GM18519 (cell line): Measurements from ENCODE around the gene SLC39A10.
"Not testable (repeated sequence)": the region's sequence is repeated elsewhere in the genome, so short reads cannot be mapped to it uniquely, and the experiment has no call there.

Experiments used
- ATAC-seq: cut with Tn5 transposase; IDR thresholded peaks from one replicate; pipeline ENCODE4 v1.9.1; 2021; ENCODE audit warnings: mild to moderate bottlenecking, moderate library complexity; ENCODE audit not compliant: unreplicated experiment, low FRiP score

The SLC39A10 gene

DNA sequence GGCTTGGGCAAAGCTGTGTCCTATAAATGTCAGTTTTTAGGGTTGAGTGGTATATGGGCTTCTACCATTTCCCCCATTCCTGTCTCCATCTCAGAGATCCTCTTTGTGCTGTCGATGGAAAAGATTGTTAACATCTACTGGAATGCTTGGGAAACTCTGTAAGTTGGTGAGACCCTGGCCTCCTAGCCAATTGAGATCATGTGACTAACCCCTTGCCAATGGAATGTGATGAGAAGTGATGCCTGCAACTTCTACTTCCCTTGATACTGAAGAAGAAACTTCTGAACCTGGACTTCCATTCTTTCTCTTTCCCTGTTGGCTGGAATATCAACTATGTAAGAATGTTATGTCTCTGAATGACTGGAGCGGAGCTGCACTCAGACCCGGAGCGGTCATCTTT lies 14.5 kb downstream of the SLC39A10 start:
- no peak for ATAC-seq

DNA sequence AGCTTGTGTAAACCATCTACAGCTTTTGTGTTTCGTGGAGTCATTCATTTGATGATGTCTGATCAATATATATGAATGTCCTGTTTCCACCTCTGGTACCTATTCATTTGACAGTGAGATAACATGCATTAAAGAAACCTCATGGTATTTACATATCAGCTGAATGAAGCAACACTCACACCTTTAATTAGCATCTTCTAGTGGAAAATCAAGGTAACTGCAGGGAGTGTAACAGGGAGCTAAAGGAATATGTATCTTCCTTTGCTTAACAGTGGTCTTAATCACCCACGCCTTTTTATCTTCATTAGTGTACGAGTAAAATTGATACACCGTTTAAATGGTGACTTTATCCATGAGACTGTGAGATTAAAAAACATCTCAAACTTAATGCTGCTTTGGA lies 15.6 kb downstream of the SLC39A10 start:
- ATAC-seq = no peak

DNA sequence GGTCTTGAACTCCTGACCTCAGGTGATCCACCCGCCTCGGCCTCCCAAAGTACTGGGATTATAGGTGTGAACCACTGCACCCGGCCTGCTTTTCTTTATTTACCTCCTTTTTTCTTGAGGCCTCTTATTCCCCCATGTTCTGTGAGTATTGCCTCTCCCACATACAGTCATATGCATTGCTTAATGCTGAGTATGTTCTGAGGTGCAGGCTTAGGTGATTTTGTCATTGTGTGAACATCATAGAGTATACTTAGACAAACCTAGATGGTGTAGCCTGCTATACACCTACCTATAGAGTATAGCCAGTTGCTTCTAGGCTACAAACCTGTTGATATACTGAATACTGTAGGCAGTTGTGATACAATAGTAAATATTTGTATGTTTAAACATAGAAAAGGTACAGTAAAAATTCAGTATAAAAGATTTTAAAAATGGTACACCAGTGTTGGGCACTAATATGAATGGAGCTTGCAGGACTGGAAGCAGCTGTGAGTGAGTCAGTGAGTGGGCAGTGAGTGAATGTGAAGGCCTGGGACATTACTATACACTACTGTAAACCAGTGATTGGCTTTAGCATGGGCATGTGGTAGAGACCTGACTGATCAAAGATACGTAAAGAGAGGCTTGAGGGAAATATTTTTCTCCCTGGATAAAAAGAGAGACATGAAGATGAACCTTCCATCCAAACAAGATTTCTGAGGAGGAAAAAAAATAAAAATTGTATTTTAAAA lies 17.6 kb downstream of the SLC39A10 start:
- no peak for ATAC-seq

DNA sequence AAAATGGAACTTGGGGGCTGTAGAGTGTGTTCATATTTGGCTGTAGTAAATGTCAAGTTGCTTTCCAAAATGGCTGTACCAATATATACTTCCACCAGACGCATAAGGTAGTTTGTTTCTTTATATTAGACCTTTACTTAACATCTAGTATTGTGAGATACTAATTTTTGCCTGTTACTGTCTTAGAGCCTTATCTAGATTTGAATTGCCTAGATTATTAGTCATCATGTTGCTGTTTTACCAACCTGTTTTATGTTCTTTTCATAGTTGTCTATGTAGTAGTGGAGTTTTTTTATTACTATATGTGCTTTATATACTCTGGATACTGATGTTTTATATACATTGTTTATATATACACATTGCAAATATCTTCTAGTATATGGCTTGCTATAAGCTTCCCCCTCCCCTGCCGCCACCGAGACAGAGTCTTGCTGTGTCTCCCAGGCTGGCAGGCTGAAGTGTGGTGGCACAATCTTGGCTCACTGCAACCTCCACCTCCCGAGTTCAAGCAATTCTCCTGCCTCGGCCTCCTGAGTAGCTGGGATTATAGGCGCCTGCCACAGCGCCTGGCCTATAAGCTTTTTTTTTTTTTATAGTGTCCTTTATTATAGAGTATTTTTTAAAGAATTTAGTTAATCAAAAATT lies 18.9 kb downstream of the SLC39A10 start:
- no peak for ATAC-seq

DNA sequence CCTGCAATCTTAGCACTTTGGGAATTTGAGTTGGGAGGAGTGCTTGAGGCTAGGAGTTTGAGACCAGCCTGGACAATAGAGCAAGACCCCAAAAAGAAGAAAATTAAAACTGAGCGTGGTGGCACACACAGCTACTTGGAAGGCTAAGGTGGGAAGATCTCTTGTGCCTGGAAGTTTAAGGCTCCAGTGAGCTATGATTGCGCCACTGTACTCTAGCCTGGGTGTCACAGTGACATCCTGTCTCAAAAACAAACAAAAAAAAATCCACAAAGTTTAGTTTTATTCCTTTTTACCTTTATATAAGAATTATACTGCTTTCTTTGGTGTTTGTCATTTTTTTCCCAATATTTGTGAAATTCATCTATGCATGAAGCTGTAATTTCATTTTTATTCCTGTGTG lies 20.3 kb downstream of the SLC39A10 start:
- no peak for ATAC-seq

DNA sequence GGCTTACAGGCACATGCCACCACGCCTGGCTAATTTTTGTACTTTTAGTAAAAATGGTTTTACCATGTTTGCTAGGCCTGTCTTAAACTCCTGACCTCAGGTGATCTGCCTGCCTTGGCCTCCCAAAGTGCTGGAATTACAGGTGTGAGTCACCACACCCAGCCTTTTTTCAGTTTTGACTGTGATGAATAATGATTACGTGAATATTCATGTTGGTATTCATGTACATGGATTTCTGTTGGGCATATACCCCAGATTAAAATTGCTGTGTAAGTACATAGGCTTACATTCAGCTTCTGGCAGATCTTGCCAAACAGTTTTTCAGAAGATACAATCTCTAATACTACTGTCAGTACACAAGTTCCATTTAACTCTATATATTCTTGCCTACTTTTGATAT lies 20.9 kb downstream of the SLC39A10 start:
- no peak for ATAC-seq

DNA sequence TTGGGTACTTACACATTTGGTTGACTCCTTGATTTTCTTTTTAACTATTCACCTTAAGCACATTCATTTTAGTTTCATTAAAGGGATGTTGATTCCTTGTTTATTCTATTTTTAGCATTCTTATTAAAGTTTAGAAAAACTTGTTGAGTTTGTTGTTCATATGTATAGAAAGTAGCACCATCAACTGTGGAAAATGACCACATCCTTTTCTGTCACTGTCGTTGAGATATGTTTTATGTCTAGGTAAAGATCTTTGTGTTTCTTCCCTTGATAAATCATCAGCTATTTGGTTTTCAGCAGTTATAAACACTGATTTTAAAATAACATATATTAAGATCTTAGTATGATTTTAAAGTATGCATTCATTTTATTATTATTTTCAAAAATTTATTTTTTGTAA lies 25.1 kb downstream of the SLC39A10 start:
- ATAC-seq = no peak

DNA sequence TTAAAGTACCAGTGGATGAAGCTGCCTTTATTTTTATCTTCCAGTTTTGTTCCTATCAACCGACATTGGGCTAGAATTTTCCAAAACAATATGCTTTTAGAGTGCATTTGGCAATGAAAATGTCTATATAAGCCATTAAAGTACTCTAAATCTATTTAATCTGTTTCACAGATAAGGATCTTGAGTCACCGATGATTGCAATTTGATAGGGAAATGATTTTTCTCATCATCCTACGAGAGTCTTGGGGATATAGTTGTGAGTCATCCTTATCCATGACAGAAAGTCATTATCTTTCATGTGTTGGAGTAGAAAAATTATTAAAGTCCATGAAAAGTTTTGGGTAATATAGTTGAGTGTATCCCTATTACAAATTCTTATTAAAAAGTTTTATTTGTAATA lies 26.1 kb downstream of the SLC39A10 start:
- no peak for ATAC-seq

DNA sequence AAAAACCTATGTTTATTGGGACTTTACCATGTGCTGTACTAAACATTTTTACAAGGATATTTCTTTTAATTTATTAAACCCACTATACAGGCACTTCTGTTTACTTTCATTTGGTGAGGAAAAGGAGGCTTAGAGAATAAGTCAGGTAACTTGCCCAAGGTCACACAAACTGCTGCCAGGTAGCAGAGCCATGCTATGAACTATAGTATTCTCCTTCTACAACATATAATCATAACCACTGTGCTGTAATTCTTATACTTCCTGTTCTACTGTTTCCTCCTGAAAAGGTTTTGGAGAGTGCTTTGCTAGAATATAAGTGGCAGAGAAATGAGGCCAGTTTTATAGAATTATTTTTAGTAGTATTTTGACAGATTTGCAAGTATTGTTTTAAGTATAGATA lies 29.5 kb downstream of the SLC39A10 start:
- no peak for ATAC-seq

DNA sequence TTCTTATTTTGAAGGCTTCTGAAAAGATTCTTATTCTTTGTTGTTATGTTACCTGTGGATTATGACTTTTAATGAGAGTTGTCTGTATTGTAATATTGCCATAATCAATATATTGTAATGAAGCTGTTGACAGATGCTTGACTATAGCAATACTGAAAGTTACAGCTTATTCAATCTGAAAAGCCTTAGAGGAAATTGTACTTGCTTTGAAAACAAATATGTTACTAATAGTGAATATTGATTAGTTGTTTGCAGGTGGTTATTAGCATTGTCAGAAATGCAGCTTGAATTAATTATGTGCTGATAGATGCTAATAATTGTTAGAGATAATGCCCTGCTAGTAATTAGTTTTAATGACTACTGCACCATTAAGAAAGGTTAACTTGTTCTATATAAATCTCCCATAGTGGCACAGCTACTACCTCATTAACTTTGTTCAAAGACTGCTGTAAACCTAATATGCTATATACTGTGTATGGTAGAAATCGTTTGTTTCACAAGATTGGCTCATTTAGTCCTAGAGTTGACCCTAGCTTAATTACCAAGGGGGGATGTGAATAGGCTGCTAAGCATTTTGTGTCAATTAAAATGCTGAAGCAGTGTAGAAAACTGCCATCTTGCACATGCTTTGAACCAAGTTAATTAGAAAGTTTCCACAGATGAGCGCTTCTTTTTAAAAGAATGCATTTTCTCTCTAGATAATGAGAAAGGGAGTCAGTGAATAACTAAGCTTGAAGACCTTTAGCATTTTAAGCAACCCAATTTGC lies 30.5 kb downstream of the SLC39A10 start:
- ATAC-seq = no peak

DNA sequence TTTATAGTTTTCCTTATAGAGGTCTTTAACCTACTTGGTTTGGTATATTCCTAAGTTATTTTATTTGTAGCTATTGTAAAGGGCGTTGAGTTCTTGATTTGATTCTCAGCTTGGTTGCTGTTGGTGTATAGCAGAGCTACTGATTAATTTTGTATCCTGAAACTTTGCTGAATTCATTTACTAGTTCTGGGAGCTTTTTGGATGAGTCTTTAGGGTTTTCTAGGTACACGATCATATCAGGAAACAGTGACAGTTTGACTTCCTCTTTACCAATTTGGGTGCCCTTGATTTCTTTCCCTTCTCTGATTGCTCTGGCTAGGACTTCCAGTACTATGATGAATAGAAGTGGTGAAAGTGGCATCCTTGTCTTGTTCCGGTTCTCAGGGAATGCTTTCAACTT lies 35.5 kb downstream of the SLC39A10 start:
- ATAC-seq = not testable (repeated sequence)

DNA sequence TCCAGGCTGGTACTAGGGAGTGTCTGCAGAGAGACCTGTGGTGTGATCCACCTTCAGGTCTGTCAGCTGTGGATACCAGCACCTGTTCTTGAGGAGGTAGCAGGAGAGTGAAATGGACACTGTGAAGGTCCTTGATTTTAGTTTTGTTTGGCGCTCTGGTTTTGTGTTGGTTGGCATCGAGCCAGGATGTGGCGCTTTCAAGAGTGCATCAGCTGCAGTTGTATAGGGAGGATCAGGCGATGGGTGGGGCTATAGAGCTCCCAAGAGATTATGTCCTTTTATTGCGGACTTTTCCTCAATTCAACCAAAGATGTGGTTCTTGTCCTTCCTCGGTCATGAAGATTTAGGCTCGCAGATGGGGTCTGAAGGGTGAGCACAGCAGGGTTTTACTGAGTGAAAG lies 37.5 kb downstream of the SLC39A10 start:
- ATAC-seq = no peak

DNA sequence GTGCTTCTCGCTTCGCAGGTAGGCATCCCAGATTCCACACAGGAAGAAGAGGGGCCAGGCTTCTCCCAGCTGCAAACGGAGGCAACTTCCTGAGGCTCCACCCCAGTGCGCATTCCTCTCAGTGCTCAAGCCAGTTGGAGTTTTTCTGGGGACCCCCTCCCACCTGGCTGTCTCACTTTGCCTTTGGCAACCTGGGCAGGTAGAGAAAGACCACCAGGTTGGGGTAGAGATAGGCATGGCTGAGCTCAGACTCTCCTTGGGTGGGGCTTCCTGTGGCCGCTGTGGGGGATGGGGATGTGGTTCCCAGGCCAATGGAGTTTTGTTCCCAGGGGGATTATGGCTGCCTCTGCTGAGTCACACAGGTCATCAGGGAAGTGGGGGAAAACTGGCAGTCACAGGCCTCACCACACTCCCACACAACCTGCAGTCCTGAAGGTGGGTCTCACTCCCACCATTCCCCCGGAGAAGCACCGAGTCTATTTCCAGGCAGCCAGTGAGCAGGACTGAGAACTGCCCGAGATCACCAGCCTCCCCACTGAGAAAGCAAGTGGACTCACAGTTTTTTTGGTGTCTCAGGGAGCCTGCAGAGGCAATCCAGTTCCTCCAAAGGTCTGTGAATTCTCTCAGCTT lies 38.1 kb downstream of the SLC39A10 start:
- no peak for ATAC-seq

DNA sequence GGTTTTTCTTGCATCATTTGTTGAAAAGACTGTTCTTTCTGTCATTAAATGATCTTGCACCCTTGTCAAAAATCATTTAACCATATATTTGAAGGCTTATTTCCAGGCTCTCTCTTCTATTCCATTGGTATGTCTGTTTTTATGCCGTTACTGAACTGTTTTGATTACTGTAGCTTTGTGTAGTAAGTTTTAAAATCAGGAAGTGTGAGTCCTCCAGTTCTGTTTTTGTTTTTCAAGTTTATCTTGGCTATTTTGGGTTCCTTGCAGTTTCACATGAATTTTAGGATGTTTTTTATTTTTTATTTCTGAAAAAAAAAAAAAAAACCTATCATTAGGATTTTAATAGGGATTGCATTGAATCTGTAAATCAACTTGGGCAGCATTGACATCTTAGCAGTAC lies 39.0 kb downstream of the SLC39A10 start:
- ATAC-seq = no peak

DNA sequence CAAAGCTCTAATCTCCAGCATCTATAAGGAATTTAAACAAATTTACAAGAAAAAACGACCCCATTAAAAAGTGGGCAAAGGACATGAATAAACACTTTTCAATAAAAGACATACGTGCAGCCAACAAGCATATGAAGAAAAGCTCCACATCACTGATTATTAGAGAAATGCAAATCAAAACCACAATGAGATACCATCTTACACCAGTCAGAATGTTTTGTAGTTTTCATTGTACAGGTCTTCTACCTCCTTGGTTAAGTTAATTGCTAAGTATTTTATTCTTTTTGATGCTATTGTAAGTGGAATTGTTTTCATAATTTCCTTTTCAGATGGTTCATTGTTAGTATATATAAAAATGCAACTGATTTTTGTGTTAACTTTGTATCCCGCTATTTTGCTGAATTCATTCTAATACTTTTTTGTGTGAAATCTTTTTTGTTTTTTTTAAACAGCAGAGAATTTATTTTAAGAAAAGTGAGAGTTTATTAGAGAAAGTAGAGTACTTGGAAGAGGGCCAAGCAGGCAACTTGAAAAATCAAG lies 40.7 kb downstream of the SLC39A10 start:
- no peak for ATAC-seq

DNA sequence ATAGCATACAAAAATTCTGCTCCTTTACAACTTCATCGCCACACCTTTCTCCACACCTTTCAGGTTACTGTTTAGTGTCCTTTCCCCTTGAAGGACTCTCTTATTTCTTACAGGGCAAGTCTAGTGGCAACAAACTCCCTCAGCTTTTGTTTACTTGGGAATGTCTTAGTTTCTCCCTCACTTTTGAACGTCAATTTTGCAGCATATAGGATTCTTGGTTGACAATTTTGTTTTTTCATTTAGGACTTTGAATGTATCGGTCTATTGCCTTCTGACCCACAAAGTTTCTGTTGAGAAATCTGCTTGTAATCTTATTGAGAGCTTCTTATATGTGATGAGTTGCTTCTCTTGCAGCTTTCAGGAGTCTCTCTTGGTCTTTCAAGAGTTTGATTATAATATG lies 43.5 kb downstream of the SLC39A10 start:
- ATAC-seq = no peak

DNA sequence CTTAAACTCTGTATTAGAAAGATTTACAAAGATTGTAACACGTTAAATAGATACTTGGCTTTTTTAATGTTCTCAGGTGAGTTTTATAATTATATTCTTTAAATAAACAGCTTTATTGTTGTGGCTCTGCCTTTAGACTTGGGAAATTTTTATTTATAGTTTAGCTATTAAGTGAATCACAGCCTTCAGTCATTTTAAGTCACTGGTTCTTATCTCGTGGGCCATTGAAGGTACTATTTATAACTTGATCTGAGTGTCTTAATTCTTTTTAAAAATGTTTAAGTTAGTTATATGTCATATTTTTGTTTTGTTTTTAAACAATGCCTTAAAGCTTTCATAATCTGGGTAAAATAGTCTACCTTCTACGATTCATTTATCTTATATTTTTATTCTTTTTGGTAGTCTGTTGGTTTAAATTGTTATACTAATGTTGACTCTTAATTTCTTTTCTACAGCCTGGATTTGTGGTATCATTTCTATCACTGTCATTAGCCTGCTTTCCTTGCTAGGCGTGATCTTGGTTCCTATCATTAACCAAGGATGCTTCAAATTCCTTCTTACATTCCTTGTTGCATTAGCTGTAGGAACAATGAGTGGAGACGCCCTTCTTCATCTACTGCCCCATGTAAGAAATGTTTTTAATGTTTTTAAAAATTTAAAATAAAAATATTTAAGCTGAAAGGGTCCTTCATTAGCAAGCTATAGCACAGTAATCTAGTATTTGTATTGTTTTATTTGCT lies 49.3 kb downstream of the SLC39A10 start:
- ATAC-seq = no peak

DNA sequence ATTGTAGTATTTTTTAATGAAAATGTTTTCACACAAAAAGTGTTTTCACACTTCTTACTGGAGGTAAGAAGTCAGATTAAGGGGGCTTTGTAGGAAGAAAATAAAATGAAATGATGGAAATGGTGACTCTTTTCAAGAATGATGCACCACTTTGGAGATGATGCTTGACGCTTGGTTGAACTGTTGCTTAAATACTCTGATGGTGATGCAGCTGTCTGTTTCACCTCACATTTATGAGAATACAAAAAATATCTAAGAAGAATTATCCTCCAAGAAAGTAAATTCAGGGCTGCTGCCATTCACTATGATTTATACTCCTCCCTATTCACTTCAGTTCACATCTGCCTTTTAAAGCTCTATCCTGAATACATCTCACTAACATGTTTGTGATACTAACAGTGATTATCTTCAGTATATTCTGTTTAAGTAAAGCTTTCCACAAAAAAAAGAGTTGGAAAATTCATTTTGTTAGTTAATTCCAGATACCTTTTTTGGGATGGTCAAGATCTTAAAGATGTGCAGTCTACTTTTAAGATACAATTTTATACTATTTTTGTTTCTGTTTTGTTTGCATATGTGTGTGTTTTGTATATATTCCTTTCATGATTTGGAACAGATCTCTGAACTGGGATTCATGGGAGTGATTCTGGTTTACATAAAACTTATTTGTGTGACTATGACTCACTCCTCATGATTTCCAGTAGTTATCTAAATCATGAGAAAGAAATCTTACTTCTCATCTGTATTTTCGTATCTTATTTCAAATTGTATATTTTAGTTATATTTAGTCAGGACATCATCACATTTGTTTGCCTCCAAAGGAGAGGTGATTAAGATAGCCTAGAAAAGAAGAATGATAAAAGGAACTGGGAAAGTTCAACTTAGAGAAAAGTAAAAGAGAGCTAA lies 53.1 kb downstream of the SLC39A10 start:
- ATAC-seq = no peak

DNA sequence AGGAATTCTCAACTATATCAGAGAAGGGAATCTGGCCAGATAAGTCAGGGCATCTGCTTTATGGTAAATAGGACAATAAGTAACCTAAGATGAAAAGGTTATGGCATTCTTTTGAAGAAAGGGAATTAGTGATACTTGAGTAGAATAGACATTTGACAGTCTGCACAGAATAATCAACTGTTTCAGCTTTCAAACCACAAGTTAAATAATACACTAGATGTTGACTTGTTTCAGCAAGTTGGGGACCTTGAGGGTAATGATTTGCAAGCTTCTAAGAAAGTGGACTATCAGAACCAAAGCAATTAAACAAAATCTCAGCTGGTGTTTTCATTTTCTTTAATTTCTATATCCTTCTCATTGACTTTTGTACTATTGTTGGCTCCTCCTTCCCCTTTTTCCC lies 54.5 kb downstream of the SLC39A10 start:
- no peak for ATAC-seq
